Epithelial cell of prostate (primary cell): ENCODE measurements around the gene HUWE1.
"Not testable (repeated sequence)": the region's sequence is repeated elsewhere in the genome, so short reads cannot be mapped to it uniquely, and the experiment has no call there.

Experiments used
- DNase-seq: peaks from one replicate; pipeline ENCODE4 v3.0.0-alpha.2; 2011; ENCODE audit warnings: low read depth, low spot score
- H3K27ac ChIP-seq: fragments of 450-650 bp; 2 replicates; pipeline ENCODE4 v1.5.1; 2017; ENCODE audit warnings: mild to moderate bottlenecking

HUWE1 gene, protein sequence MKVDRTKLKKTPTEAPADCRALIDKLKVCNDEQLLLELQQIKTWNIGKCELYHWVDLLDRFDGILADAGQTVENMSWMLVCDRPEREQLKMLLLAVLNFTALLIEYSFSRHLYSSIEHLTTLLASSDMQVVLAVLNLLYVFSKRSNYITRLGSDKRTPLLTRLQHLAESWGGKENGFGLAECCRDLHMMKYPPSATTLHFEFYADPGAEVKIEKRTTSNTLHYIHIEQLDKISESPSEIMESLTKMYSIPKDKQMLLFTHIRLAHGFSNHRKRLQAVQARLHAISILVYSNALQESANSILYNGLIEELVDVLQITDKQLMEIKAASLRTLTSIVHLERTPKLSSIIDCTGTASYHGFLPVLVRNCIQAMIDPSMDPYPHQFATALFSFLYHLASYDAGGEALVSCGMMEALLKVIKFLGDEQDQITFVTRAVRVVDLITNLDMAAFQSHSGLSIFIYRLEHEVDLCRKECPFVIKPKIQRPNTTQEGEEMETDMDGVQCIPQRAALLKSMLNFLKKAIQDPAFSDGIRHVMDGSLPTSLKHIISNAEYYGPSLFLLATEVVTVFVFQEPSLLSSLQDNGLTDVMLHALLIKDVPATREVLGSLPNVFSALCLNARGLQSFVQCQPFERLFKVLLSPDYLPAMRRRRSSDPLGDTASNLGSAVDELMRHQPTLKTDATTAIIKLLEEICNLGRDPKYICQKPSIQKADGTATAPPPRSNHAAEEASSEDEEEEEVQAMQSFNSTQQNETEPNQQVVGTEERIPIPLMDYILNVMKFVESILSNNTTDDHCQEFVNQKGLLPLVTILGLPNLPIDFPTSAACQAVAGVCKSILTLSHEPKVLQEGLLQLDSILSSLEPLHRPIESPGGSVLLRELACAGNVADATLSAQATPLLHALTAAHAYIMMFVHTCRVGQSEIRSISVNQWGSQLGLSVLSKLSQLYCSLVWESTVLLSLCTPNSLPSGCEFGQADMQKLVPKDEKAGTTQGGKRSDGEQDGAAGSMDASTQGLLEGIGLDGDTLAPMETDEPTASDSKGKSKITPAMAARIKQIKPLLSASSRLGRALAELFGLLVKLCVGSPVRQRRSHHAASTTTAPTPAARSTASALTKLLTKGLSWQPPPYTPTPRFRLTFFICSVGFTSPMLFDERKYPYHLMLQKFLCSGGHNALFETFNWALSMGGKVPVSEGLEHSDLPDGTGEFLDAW (N-terminal part only)

DNA sequence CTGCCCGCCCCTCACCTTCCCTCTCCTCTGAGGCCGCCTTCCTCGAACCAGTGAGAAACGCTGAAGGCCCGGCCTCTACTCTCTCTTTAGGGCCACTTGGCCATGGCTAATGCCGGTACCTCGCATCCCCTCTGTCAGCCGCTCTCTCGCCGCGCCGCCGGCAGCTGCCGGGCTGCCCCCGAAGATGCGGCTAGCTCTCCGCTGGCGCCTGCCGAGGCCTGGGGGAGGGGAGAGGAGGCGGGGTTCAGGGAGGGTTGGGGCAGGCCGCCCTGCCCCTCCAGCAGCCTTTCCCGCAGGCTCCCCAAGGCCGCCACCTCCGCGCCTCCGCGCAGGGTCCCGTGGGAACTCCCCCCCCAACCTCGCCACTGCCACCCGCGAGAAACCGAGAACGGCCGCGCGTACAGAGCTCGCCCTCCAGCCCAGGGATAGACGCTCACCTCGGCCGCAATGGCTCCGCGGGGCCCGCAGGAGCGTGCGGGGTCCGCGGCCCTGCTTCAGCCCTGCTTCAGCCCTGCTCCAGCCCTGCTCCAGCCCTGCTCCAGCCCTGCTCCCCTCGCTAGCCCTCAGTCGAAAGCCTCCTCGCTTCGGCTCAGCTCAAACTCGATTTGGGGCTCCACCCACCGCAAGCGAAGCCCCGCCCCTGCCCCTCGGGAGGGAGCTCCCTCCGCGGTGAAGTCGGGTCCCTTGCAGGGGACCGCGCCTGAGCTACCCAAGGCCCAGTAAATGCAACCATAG lies at the start of gene HUWE1:
Gene HUWE1 (minus strand): TSS at position 569 of the 735 bp plus-strand sequence. CDS start 32,612 bp downstream, outside the sequence.
- DNase-seq = no peak
- H3K27ac ChIP-seq = peak within 1 kb of the TSS; percentile 85

DNA sequence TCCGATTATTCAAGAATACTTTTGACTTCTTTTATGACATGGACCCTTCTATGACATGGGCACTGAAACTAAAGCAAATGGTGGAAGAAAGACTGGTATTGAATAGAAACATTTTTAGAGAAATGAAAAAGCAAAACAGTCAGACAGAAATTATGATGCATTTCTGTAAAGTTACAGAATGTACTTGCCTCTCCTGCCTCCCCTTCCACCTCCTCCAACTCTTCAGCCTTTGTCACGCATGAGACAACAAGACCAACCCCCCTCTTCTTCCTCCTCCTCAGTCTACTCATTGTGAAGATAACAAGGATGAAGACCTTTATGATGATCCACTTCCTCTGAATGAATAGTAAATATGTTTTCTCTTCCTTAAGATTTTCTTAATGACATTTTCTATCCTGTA lies 46.3 kb upstream of the HUWE1 start:
- DNase-seq = no peak
- H3K27ac ChIP-seq = no peak overlapping the region

DNA sequence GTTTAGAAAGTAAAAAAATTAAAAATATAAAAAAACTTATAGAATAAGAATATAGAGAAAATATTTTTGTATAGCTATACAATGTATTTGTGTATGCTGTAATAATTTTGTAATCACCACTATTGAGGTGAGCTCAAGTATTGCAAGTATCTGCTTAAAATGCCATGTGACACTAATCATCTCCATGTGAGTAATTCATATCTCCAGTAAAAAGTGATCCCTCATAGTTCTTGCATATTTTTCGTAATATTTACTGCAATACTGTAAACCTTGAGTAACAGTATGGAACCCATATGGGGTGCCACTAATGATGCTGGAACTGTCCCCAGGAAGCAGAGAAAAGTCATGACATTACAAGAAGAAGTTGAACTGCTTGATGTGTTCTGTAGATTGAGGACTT lies 43.2 kb upstream of the HUWE1 start:
- no peak for DNase-seq
- no peak overlapping the region for H3K27ac ChIP-seq

DNA sequence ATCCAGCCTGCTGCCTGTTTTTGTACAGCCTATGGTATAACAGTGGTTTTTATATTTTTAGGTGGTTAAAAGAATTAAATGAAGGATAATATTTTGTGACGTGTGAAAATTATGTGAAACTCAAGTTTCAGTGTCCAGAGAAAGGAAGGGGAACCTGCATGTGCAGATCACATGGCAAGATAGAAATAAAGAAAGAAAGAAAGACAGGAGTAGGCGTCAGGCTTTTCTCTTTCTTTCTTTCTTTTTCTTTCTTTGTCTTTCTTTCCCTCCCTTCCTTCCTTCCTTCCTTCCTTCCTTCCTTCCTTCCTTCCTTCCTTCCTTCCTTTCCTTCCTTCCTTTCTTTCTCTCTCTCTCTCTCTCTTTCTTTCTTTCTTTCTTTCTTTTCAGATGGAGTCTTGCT lies 42.0 kb upstream of the HUWE1 start:
- H3K27ac ChIP-seq = no peak overlapping the region
- no peak for DNase-seq

DNA sequence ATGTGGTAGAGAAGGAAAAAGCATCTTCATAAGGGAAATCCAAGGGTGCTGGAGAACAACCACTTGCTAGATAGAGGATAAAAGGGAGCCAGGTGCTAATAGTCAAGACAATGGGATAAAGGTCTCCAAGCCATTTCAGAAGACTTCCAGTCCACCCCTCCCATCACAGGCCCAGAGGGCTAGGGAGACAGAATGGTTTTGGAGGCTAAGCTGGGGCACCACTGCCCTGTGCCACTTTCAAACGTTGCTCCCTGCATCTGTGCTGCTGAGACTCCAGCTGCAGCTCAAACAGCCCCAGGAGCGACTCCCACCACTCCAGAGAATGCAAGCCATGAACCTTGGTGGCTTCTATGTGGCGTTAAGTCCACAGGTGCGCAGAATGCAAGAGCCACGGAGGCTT lies 38.4 kb upstream of the HUWE1 start:
- DNase-seq = no peak
- H3K27ac ChIP-seq = no peak overlapping the region

DNA sequence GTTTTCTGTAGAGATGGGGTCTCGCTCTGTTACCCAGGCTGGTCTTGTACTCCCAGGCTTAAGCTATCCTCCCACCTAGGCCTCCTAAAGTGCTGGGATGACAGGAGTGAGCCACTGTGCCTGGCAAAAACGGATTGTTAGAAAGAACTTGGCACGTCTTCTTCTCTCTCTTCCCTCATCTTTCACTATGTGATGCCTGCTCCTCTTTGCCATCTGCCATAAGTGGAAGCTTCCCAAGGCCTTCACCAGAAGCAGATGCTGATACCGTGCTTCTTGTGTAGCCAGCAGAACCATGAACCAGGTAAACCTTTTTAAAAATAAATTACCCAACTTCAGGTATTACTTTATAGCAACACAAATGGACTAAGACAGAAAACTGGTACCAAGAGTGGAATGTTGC lies 36.9 kb upstream of the HUWE1 start:
- no peak for DNase-seq
- H3K27ac ChIP-seq = no peak overlapping the region

DNA sequence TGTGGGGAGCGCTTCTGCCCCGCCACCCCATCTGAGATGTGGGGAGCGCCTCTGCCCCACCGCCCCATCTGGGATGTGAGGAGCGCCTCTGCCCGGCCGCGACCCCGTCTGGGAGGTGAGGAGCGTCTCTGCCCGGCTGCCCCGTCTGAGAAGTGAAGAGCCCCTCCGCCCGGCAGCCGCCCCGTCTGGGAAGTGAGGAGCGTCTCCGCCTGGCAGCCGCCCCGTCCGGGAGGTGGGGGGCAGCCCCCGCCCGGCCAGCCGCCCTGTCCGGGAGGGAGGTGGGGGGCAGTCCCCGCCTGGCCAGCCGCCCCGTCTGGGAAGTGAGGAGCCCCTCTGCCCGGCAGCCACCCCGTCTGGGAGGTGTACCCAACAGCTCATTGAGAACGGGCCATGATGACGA lies 35.1 kb upstream of the HUWE1 start:
- not testable (repeated sequence) for DNase-seq

DNA sequence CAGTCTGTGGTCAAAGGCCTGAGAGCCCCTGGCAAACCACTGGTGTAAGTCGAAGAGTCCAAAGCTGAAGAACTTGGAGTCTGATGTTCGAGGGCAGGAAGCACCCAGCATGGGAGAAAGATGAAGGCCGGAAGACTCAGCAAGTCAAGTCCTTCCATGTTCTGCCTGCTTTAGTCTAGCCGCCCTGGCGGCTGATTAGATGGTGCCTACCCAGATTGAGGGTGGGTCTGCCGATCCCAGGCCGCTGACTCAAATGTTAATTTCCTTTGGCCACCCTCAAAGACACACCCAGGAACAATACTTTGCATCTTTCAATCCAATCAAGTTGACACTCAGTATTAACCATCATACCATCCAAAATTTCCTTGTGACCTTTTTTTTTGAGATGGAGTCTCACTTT lies 33.1 kb upstream of the HUWE1 start:
- not testable (repeated sequence) for DNase-seq, H3K27ac ChIP-seq

More for the DNA sequence above, 35.1 kb upstream of the HUWE1 start:
- not testable (repeated sequence) for H3K27ac ChIP-seq

DNA sequence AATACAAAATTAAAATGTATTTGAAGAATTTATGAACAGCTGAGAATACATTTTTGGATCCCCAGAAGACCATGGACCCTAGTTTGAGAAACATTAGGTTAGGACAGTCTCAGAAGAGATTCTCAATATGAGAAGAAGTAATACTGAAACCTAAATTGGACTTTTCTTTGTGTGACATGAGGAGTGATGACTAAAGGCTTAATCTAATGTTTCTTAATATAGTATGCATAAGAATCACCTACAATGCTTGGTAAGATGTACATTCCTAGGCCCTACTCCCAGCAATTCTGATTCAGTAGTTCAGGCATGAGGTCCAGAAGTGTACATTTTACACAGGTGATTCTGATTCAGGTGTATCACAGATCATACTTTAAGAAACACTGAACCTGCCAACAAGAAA lies 31.6 kb upstream of the HUWE1 start:
- DNase-seq = no peak
- H3K27ac ChIP-seq = peak overlapping the region; percentile 65

DNA sequence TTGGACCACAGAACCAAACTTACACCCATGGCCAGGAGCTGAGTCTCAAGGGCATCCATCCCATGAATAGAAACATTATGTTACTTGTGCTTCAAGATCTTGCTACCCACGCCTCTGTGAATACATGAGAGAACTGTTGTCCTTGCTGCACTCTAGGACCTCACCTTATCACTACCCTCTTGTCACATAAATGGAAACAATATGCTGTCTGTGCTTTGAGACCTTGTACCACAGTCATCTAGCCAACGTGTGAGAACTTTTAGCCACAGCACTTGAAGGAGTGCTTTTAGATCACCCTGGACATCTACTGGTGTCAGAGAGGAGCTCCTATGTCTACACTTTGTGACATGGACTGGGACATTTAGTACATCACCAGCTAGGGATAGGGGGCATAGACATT lies 30.7 kb upstream of the HUWE1 start:
- peak overlapping the region; percentile 51 for H3K27ac ChIP-seq
- no peak for DNase-seq

DNA sequence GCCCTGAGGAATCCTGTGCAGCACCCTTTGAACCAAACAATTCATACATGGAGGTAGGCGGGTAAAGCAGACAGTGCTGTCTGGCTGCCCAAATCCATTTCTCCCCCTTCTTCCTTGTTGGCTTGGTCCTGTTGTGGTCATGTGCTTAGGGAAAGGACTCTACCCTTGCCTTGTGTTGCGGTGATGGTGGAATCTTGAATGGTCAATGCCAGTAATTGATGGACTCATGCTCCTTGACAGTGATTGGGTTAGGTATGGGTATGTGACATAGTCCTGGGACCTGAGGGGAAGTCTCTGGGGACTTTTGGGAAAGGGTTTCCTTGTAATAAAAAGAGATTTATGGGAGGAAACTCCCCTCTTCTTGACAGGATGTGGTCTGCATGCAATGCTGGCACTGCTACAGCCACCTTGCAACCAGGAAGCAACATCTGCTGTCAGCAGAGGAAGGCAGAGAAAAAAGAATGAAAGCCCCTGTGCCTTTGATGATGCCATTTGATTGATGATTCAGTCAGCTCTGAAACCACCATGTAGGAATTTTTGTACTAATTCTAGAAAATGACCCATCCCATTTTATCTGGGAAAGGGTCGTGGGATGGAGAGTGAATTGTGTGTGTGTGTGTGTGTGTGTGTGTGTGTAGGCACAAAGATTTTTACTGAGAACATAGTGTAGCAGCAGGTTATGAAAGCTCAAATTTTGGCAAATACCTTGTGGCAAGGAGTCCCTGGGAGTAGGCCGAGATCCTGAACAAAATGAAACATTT lies 30.0 kb upstream of the HUWE1 start:
- DNase-seq = peak; percentile 8
- peak overlapping the region; percentile 51 for H3K27ac ChIP-seq

DNA sequence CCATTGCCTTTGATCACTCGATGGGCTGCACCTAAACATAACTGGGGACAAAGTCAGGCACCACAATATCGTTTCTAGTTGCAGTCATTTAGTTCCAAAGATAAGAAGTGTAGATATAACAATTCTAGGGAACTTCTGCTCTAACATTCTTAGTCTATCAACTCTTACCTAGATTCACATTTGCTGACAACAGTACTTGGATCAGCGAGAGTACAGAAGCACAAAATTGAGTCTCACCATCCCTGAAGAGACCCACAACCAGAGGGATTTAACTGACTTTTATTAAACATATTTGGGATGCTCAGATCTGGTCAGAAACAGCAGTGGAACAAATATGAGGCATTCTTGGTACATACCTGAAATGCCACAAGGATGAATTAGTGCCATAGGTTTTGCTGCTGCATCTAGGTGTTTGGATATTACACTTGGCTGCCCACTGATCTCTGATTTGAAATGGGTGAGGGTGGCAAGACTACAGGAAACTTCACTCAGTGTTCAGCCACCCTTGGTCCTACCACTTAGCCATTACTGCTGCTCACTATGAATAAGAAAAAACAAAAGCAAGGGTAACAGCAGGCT lies 28.9 kb upstream of the HUWE1 start:
- DNase-seq = no peak
- H3K27ac ChIP-seq = peak overlapping the region; percentile 51

DNA sequence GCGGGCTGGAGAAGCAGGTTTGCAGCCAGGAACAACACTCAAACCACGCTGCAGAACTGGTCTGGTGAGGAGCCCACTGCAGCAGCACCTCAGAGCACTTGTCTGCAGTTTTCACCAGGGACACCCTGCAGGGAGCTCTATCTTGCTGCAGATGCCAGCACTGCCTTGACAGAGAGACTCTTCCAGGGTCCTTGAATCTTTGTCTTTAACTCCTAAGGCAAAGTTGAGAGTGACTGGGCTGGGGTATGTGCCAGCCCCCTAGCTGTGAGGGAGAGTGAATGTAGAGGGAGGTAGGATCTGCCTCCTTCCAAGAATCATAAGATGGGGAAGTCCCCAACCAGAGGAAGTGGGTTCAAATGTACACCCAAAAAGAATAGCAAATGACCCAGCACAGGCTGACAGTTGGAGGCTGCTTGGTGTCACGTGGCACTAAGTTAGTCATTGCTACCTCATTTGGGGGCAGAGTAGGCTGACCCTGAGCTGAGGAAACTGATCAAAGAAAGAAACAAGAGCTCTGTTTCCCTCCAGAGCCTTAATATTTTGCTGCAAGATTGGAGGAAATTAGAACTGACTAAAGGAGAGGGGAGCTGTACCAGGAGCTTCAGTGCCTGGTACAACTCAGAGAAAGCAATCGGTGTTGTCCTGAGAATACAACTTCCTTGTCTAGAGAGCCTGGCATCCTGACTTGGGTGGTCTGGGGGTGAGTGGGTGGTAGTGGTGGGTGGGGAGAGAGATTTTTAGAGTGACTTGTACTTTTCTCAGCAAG lies 28.2 kb upstream of the HUWE1 start:
- DNase-seq = peak; percentile 27
- peak overlapping the region; percentile 51 for H3K27ac ChIP-seq

DNA sequence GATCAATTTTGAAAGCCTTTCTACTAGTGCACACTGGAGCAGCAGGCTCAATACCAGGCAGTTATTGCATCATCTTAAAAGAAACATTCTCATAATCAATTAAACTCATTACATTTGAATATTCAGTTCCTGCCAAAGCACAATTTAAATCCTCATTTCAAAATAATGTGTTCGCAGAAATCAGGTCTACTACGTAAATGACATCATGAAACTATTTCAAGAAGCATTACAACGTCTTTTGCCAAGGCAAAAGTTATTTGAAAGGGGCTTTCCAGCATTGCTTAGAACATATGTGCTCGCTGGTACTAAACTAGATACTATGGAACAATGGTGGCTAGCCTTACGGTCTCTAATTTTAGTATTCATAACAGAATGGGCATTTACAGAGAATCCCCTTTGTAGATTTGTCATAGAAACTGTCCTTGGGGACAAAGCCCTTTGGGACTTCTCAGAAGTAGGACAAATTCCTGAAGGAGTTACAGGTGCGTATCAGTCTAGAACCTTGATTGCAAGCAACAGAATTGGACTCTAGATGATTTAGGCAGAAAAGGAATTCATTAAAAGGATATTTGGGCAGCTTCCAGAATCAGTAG lies 27.6 kb upstream of the HUWE1 start:
- no peak for DNase-seq
- peak overlapping the region; percentile 51 for H3K27ac ChIP-seq

DNA sequence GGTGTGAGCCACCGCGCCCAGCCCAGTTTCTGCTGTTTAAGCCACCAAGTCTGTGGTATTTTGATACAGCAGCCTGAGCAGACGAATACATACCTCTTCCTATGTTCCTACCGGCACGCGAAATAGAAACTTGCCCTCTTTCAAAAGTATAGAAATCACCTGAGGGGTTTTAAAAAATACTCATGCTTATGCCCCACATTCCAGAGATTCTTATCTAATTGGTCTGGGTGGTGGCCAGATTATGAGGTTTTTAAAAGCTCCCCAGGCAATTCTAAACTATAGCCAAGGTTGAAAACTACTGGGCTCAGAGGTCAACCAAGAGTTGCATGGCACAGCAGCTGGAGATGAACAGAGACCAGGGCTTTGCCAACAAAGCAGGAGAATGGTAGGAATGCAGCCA lies 24.9 kb upstream of the HUWE1 start:
- no peak for DNase-seq
- H3K27ac ChIP-seq = no peak overlapping the region

DNA sequence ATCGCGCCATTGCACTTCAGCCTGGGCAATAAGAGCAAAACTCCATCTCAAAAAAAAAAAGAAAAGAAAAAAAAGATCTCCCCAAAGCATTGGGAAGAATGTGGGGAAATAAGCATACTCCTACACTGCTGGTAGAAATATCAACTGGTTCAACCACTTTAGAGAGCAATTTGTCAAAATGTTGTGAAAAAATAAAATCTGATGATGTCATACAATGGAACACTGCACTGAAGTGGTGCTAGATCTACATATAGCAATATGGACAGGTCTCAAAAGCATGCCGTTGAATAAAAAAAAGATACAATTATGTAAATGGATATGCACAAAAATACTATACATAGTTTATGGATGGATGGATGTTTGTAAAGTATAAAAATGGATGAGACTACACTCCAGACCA lies 18.3 kb upstream of the HUWE1 start:
- no peak for DNase-seq
- no peak overlapping the region for H3K27ac ChIP-seq

DNA sequence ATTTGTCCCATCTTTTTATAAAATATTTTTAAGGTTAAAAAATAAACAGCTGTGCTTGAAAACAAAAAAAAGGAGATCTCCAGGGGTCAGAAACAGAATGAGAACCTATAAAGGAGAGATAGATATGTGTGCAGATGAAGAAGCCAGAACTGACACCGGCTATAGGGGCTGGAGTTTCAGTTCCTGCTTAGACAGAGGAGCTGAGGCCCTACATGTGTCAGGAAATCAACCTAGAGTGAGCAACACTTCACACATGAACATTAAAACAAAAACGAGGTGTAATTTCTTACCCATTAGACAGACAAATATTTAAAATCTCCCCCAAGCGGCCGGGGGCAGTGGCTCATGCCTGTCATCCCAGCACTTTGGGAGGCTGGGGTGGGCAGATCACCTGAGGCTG lies 17.8 kb upstream of the HUWE1 start:
- no peak for DNase-seq

More for the DNA sequence above, 17.8 kb upstream of the HUWE1 start:
- H3K27ac ChIP-seq = no peak overlapping the region
